ENCODE data around the gene DUSP15.

GRCh38 chr20:31839782-31840487 is 30.4 kb downstream of the DUSP15 start:
- TF ChIP-seq SIN3A (IDR thresholded peaks at IDR 0.05; ENCODE audit: borderline replicate concordance in 2 of 2, control insufficient read depth in 1 of 2, low read depth in 2 of 2, low read length in 2 of 2) = no peak
- TF ChIP-seq REST (IDR thresholded peaks at IDR 0.05; ENCODE audit: borderline replicate concordance) = no peak
- no peak for TF ChIP-seq REST (CRISPR knock-in tag; IDR thresholded peaks at IDR 0.05; ENCODE audit: low read depth)
- TF ChIP-seq ZFX (CRISPR knock-in tag; IDR thresholded peaks at IDR 0.05) = no peak
- TF ChIP-seq ATF1 (CRISPR knock-in tag; IDR thresholded peaks at IDR 0.05) = no peak
- TF ChIP-seq ATF1 (tag; IDR thresholded peaks at IDR 0.05) = no peak
- no peak for TF ChIP-seq BRD4 (IDR thresholded peaks at IDR 0.05)
- no peak for TF ChIP-seq POLR2AphosphoS5 (IDR thresholded peaks at IDR 0.05; ENCODE audit: control insufficient read depth, insufficient read depth, low read depth, low read length)
- TF ChIP-seq ZSCAN29 (IDR thresholded peaks at IDR 0.05) = no peak
- no peak for TF ChIP-seq DPF2 (IDR thresholded peaks at IDR 0.05)
- peak; percentile 96 for TF ChIP-seq SMARCA5 (IDR thresholded peaks at IDR 0.05)
- TF ChIP-seq HMG20B (CRISPR knock-in tag; IDR thresholded peaks at IDR 0.05) = no peak
- TF ChIP-seq MTA1 (IDR thresholded peaks at IDR 0.05; ENCODE audit: borderline replicate concordance) = no peak
